CD14-positive monocyte (primary cell): Measurements from ENCODE around the gene HCRTR1. TPM values are rescaled to one million over a fixed set of nuclear protein-coding genes. Genes with fewer than 3 reads are reported as not detected.

Source experiments
- DNase-seq, 3 donors: peaks; one replicate each; pipeline ENCODE4 v3.0.0-alpha.2; 2011 to 2022
- H2AFZ ChIP-seq: 2 replicates; pipeline ENCODE4 v1.6.0; 2012; ENCODE audit warnings: mild to moderate bottlenecking, low read depth, low read length, inconsistent platforms; ENCODE audit not compliant: insufficient read depth, poor library complexity, severe bottlenecking
- H3K27ac ChIP-seq, 2 donors: 1 replicate in 1 of 2; 2 replicates in 1 of 2; pipeline ENCODE4 v1.5.1; 2012 to 2013; ENCODE audit warnings: low read length in 2 of 2, control low read depth in 1 of 2, inconsistent platforms in 1 of 2, low read depth in 1 of 2, mild to moderate bottlenecking in 1 of 2
- H3K27me3 ChIP-seq, 2 donors: one replicate each; pipeline versions ENCODE4 v1.6.0 to v1.6.1; 2011 to 2013; ENCODE audit warnings: low read length in 2 of 2; ENCODE audit not compliant: control insufficient read depth in 2 of 2, insufficient read depth in 2 of 2
- H3K36me3 ChIP-seq, 2 donors: replicated peaks in 1 of 2; 1 replicate in 1 of 2; 2 replicates in 1 of 2; pipeline versions ENCODE4 v1.5.1 to v1.6.1; 2012 to 2013; ENCODE audit warnings: low read length in 2 of 2, control low read depth in 1 of 2, inconsistent platforms in 1 of 2, mild to moderate bottlenecking in 1 of 2; ENCODE audit not compliant: insufficient read depth in 2 of 2, control insufficient read depth in 1 of 2
- H3K4me1 ChIP-seq, 2 donors: 1 replicate in 1 of 2; 2 replicates in 1 of 2; pipeline versions ENCODE4 v1.5.1 to v1.6.1; 2012 to 2013; ENCODE audit warnings: low read length in 2 of 2, control low read depth in 1 of 2, inconsistent platforms in 1 of 2, mild to moderate bottlenecking in 1 of 2, moderate library complexity in 1 of 2; ENCODE audit not compliant: insufficient read depth in 2 of 2, control insufficient read depth in 1 of 2
- H3K4me2 ChIP-seq: replicated peaks from 2 replicates; pipeline ENCODE3; 2012; ENCODE audit warnings: low read length, moderate library complexity, mild to moderate bottlenecking; ENCODE audit not compliant: poor library complexity, severe bottlenecking; ENCODE audit errors: extremely low read depth
- H3K4me3 ChIP-seq, 3 experiments: fragments of 200-600 bp in 1 of 3; sonication (generic) in 1 of 3; replicated peaks in 1 of 3; 1 replicate in 2 of 3; 2 replicates in 1 of 3; pipeline ENCODE4 v1.5.1; 2011 to 2013; ENCODE audit warnings: low read length in 3 of 3, mild to moderate bottlenecking in 3 of 3, control low read depth in 2 of 3, low read depth in 2 of 3, inconsistent platforms in 1 of 3, moderate library complexity in 1 of 3
- H3K79me2 ChIP-seq: 2 replicates; pipeline ENCODE4 v1.6.0; 2012; ENCODE audit warnings: mild to moderate bottlenecking, control low read depth, inconsistent platforms, low read length, moderate library complexity; ENCODE audit not compliant: insufficient read depth
- H3K9ac ChIP-seq: 2 replicates; pipeline ENCODE4 v1.6.0; 2017; ENCODE audit warnings: low read length, mild to moderate bottlenecking; ENCODE audit not compliant: insufficient read depth, poor library complexity, severe bottlenecking
- H3K9me3 ChIP-seq, 2 donors: replicated peaks in 1 of 2; 1 replicate in 1 of 2; 2 replicates in 1 of 2; pipeline versions ENCODE4 v1.5.1 to v1.6.1; 2012 to 2013; ENCODE audit warnings: low read length in 2 of 2, control low read depth in 1 of 2; ENCODE audit not compliant: control insufficient read depth in 1 of 2, insufficient read depth in 1 of 2
- H4K20me1 ChIP-seq: 2 replicates; pipeline ENCODE4 v1.6.0; 2012; ENCODE audit warnings: mild to moderate bottlenecking, low read length, control low read depth, moderate library complexity; ENCODE audit not compliant: insufficient read depth
- H3K27ac Mint-ChIP-seq, 7 donors: one replicate each; pipeline ENCODE4 v1.8.0; 2020; ENCODE audit warnings: mild to moderate bottlenecking in 7 of 7, mixed read lengths in 7 of 7, moderate library complexity in 6 of 7, inconsistent platforms in 2 of 7
- H3K27me3 Mint-ChIP-seq, 3 donors: one replicate each; pipeline ENCODE4 v1.8.0; 2021 to 2022; ENCODE audit warnings: low read depth in 3 of 3, mild to moderate bottlenecking in 3 of 3, mixed read lengths in 3 of 3, moderate library complexity in 3 of 3, inconsistent platforms in 1 of 3
- H3K36me3 Mint-ChIP-seq, 2 donors: one replicate each; pipeline ENCODE4 v1.8.0; 2020; ENCODE audit warnings: mixed read lengths in 2 of 2, inconsistent platforms in 1 of 2, mild to moderate bottlenecking in 1 of 2
- H3K4me1 Mint-ChIP-seq: one replicate; pipeline ENCODE4 v1.8.0; 2020; ENCODE audit warnings: mild to moderate bottlenecking, mixed read lengths
- H3K4me3 Mint-ChIP-seq, 2 donors: one replicate each; pipeline ENCODE4 v1.8.0; 2020; ENCODE audit warnings: mild to moderate bottlenecking in 2 of 2, mixed read lengths in 2 of 2, moderate library complexity in 1 of 2
- H3K9me3 Mint-ChIP-seq, 7 donors: one replicate each; pipeline ENCODE4 v1.8.0; 2020 to 2022; ENCODE audit warnings: mixed read lengths in 7 of 7, mild to moderate bottlenecking in 6 of 7, moderate library complexity in 6 of 7, inconsistent platforms in 2 of 7
- CTCF ChIP-seq: fragments of 200-600 bp; IDR thresholded peaks from one replicate; pipeline ENCODE4 v1.8.0; 2022; ENCODE audit warnings: antibody characterized with exemption, mild to moderate bottlenecking
- WGBS: methylation state at CpG from one replicate; pipeline ENCODE4 v1.1.5; 2013; ENCODE audit warnings: missing lambda C conversion rate; ENCODE audit not compliant: insufficient coverage; 5-methylcytosine and 5-hydroxymethylcytosine counted together
- intact Hi-C, 2 donors: fragments of 100-400 bp; cut with micrococcal nuclease; formaldehyde crosslinking; loops; one replicate each; pipeline versions ENCODE4 v1.15.0 to v1.15.1; 2023
- polyA plus RNA-seq, 3 donors: library from polyadenylated mRNA; depleted of rRNA in 1 of 3; unstranded in 2 of 3; stranded (reverse) in 1 of 3; fragments of 300-500 nt in 2 of 3; fragments of >200 nt in 1 of 3; fragmentation: Illumina TruSeq in 2 of 3; gene quantifications; 1 replicate in 2 of 3; 2 replicates in 1 of 3; pipeline ENCODE4 v1.2.3, GENCODE V29; 2012 to 2021

HCRTR1 gene
- polyA plus RNA-seq, 3 donors, result not detected

- no peak for DNase-seq
- no peak overlapping the region for H3K4me3 Mint-ChIP-seq
- peaks cover 0 to 2% of the 10 kb centered on the region in 2 donors for H3K36me3 Mint-ChIP-seq
- TF ChIP-seq CTCF, result no peak
- H3K4me1 Mint-ChIP-seq, result peaks cover 14% of the 10 kb centered on the region
- no peak overlapping the region for H3K4me3 ChIP-seq
- no peaks in the 10 kb centered on the region for H3K79me2 ChIP-seq
- no peak overlapping the region for H3K27ac ChIP-seq
- intact Hi-C loops, result loop anchor here in 1 of 2 donors (5.0 kb wide), 1 partner anchor 52 kb away; no protein-coding TSS in a partner anchor
- no peak overlapping the region for H3K4me2 ChIP-seq
- H3K9ac ChIP-seq, result no peak overlapping the region
- H3K4me1 ChIP-seq, result peaks cover 5 to 8% of the 10 kb centered on the region in 2 donors
- no peaks in the 10 kb centered on the region for H3K9me3 ChIP-seq
- H3K9me3 Mint-ChIP-seq, result peaks cover 0 to 6% (median 3%) of the 10 kb centered on the region in 7 donors
- peak overlapping the region in 1 of 7 donors; percentile 66 for H3K27ac Mint-ChIP-seq
- no peak overlapping the region for H2AFZ ChIP-seq
- 95% methylated on average over 7 of the region's 8 CpGs for WGBS
- peaks cover 22 to 38% (median 37%) of the 10 kb centered on the region in 3 donors for H3K27me3 Mint-ChIP-seq
- no peaks in the 10 kb centered on the region for H4K20me1 ChIP-seq
- H3K36me3 ChIP-seq, result no peaks in the 10 kb centered on the region
- peaks cover 7 to 32% of the 10 kb centered on the region in 2 donors for H3K27me3 ChIP-seq
These were observed 3.0 kb upstream of the HCRTR1 start for GRCh38 chr1:31614414-31615005.

- Histone ChIP-seq H3K4me2 (no peak overlapping the region), H3K36me3 (no peaks in the 10 kb centered on the region), H3K9ac (no peak overlapping the region), H4K20me1 (no peaks in the 10 kb centered on the region), H3K27me3 (peaks cover 7 to 32% of the 10 kb centered on the region in 2 donors), H3K4me1 (peaks cover 5 to 8% of the 10 kb centered on the region in 2 donors), H2AFZ (no peak overlapping the region), H3K27ac (no peak overlapping the region), H3K79me2 (no peaks in the 10 kb centered on the region), H3K9me3 (no peaks in the 10 kb centered on the region), H3K4me3 (no peak overlapping the region)
- Mint-ChIP-seq H3K4me3 (no peak overlapping the region), H3K36me3 (peaks cover 0 to 2% of the 10 kb centered on the region in 2 donors), H3K27me3 (peaks cover 21 to 38% (median 36%) of the 10 kb centered on the region in 3 donors), H3K9me3 (peaks cover 0 to 6% (median 3%) of the 10 kb centered on the region in 7 donors), H3K4me1 (peaks cover 11% of the 10 kb centered on the region), H3K27ac (peak overlapping the region in 1 of 7 donors; percentile 37)
- no peak for TF ChIP-seq CTCF
- 100% methylated on average over 2 of the region's 6 CpGs for WGBS
- intact Hi-C loops, result loop anchor here in 1 of 2 donors (5.0 kb wide), 1 partner anchor 53 kb away; no protein-coding TSS in a partner anchor
- DNase-seq, result no peak
These were observed 2.1 kb upstream of the HCRTR1 start for GRCh38 chr1:31615414-31615813.
